Measurements from ENCODE around the gene ZFR2. TPM values are rescaled to one million over a fixed set of nuclear protein-coding genes. Genes with fewer than 3 reads are reported as not detected.

Gene ZFR2
- total and polyA plus RNA-seq, 2 of the 8 experiments (the other 6 are each of a cell fraction or from before 2014, with no cell fraction given) = 14.5 to 28.4 TPM

GRCh38 chr19:3775831-3776230, 93.0 kb downstream of the ZFR2 start:
- POLR2A ChIA-PET (ENCODE audit: partially characterized antibody) = interaction anchor here (1.7 to 2.3 kb wide), 2 partner anchors 13 to 209 kb away, joined by 6 to 14 read pairs; partner anchors contain the start of genes EEF2 and MRPL54
- WGBS, 2 experiments (ENCODE audit: extremely low coverage in 1 of 2, insufficient coverage in 1 of 2, insufficient read length in 1 of 2, insufficient replicate concordance in 2 of 2, low coverage in 1 of 2, low lambda C conversion rate in 2 of 2, missing lambda C conversion rate in 1 of 2) = 97% methylated on average over 5 of the region's 5 CpGs; no CpG with 5 or more reads in 1 of the 2 experiments
- H3K23me2 ChIP-seq (ENCODE audit: low read depth, low read length) = peaks cover 6% of the 10 kb centered on the region; the same call in 1 of the 2 replicates
- no peak overlapping the region for H2AFZ ChIP-seq (ENCODE audit: low read length)
- no peak overlapping the region for H2BK20ac ChIP-seq (ENCODE audit: low read length)
- no peak overlapping the region for H3K56ac ChIP-seq (replicated peaks; ENCODE audit: insufficient read length, low read depth, low read length)
- CTCF ChIA-PET (ENCODE audit: partially characterized antibody) = interaction anchor here (1.6 to 1.7 kb wide), 2 partner anchors 20 to 46 kb away, joined by 5 to 7 read pairs; no protein-coding TSS in a partner anchor
- no peak overlapping the region for H2BK12ac ChIP-seq (ENCODE audit: low read depth, low read length)
- no peaks in the 10 kb centered on the region for H3K36me3 ChIP-seq (ENCODE audit: control insufficient read depth in 2 of 4, insufficient read depth in 4 of 4, low read length in 3 of 4)
- FAIRE-seq (no peak), DNase-seq (ENCODE audit: low read depth in 1 of 2, low spot score in 2 of 2) (no peak)
- no peak overlapping the region for H4K91ac ChIP-seq (replicated peaks; ENCODE audit: insufficient read length, low read length)
- no peak overlapping the region for H3K4ac ChIP-seq (replicated peaks; ENCODE audit: insufficient read length, low read depth, low read length)
- H3K4me3 ChIP-seq (ENCODE audit: extremely low read depth in 1 of 4, insufficient read depth in 2 of 4, low read depth in 3 of 4, low read length in 4 of 4) = no peak overlapping the region
- peaks cover 2 to 3% of the 10 kb centered on the region in 2 experiments; a peak in 1 of 4 replicates for H3K9me3 ChIP-seq (ENCODE audit: insufficient read depth in 2 of 2, low read depth in 1 of 2, low read length in 1 of 2)
- H2BK5ac ChIP-seq (ENCODE audit: low read depth, low read length) = no peak overlapping the region
- no peaks in the 10 kb centered on the region for H3K27me3 ChIP-seq (replicated peaks in 1 of 4; ENCODE audit: control insufficient read depth in 3 of 4, extremely low read depth in 1 of 4, insufficient read depth in 3 of 4, low read length in 3 of 4)
- H3K4me2 ChIP-seq (ENCODE audit: insufficient read depth in 1 of 2, low read depth in 2 of 2, low read length in 2 of 2) = no peak overlapping the region
- no peak overlapping the region for H3K9ac ChIP-seq (replicated peaks in 1 of 4; ENCODE audit: extremely low read depth in 1 of 4, low read depth in 3 of 4, low read length in 3 of 4)
- no peaks in the 10 kb centered on the region for H3K79me2 ChIP-seq (ENCODE audit: control insufficient read depth in 1 of 2, insufficient read depth in 2 of 2, low read length in 2 of 2)
- H4K8ac ChIP-seq (ENCODE audit: extremely low read depth, insufficient read depth, low read length) = no peak overlapping the region
- H4K20me1 ChIP-seq (replicated peaks in 1 of 2; ENCODE audit: control insufficient read depth in 1 of 2, insufficient read depth in 2 of 2, low read length in 2 of 2) = peaks cover 0 to 3% of the 10 kb centered on the region in 2 experiments
- no peaks in the 10 kb centered on the region for H3K79me1 ChIP-seq (ENCODE audit: low read depth, low read length)
- H4K5ac ChIP-seq (ENCODE audit: insufficient read length, low read depth, low read length) = no peak overlapping the region
- H3K18ac ChIP-seq (ENCODE audit: extremely low read depth, low read length) = no peak overlapping the region
- no peak overlapping the region for H3K27ac ChIP-seq (ENCODE audit: low read depth, low read length)
- H3K4me1 ChIP-seq (replicated peaks in 1 of 4; ENCODE audit: control insufficient read depth in 3 of 4, insufficient read depth in 4 of 4, low read length in 3 of 4) = peaks cover 0 to 7% (median 1%) of the 10 kb centered on the region in 4 experiments; a peak in 2 of 7 replicates
- no peak overlapping the region for H3K23ac ChIP-seq (ENCODE audit: insufficient read length)
- no peak overlapping the region for H2BK120ac ChIP-seq (replicated peaks; ENCODE audit: low read depth, low read length)
- no peak overlapping the region for H2BK15ac ChIP-seq (ENCODE audit: low read length)
- no peak overlapping the region for H2AK5ac ChIP-seq (ENCODE audit: low read depth, low read length)
- no peak overlapping the region for H3K14ac ChIP-seq (ENCODE audit: insufficient read length)
- TF ChIP-seq TCF12 (IDR thresholded peaks at IDR 0.05; ENCODE audit: low read depth, low read length) (no peak), CEBPB (IDR thresholded peaks at IDR 0.05; ENCODE audit: low read depth, low read length) (no peak), POLR2A (IDR thresholded peaks at IDR 0.05; ENCODE audit: control extremely low read depth in 1 of 2, low read depth in 2 of 2, low read length in 2 of 2) (no peak), BRCA1 (IDR thresholded peaks at IDR 0.05; ENCODE audit: low read depth, low read length) (no peak), RXRA (IDR thresholded peaks at IDR 0.05; ENCODE audit: insufficient read depth, low read depth, low read length) (no peak), CTCF (IDR thresholded peaks at IDR 0.05; ENCODE audit: control extremely low read depth in 1 of 3, insufficient read depth in 1 of 3, low read depth in 1 of 3, low read length in 3 of 3) (no peak), CHD2 (IDR thresholded peaks at IDR 0.05; ENCODE audit: low read length) (no peak), JUN (IDR thresholded peaks at IDR 0.05; ENCODE audit: low read depth, low read length) (no peak), SP2 (IDR thresholded peaks at IDR 0.05; ENCODE audit: low read length) (no peak), RFX5 (IDR thresholded peaks at IDR 0.05; ENCODE audit: borderline replicate concordance, low read depth, low read length) (no peak)

Measured in H1 (cell line).